HepG2 (cell line): ENCODE measurements around the gene PLD1. TPM values are rescaled to one million over a fixed set of nuclear protein-coding genes. Genes with fewer than 3 reads are reported as not detected.

Experiments
- ATAC-seq: fragments of 200-7000 bp; cut with Tn5 transposase; 3 replicates; pipeline ENCODE4 v1.9.1; 2020; ENCODE audit warnings: mild to moderate bottlenecking, moderate library complexity
- BruUV-seq: library from RNA; stranded (reverse); fragments of 400-500 nt; replicated peaks from 2 replicates; lab custom pipeline; 2021; lab: Mats Ljungman, UMichigan
- CTCF ChIA-PET: fragments of 300-600 bp; formaldehyde crosslinking; extraction: SDS; loops from one replicate; lab custom pipeline; 2021; ENCODE audit warnings: low total read pairs, inconsistent platforms, low intra/inter-chr PET ratio; lab: Yijun Ruan, JAX
- POLR2A ChIA-PET: fragments of 350-600 bp; sonication (Branson Sonifier 250); formaldehyde crosslinking; loops from one replicate; lab custom pipeline; 2020; ENCODE audit warnings: antibody characterized with exemption, inconsistent platforms; lab: Yijun Ruan, JAX
- DNase-seq: peaks from one replicate; pipeline ENCODE4 v3.0.0-alpha.2; 2015; ENCODE audit warnings: low spot score
- FAIRE-seq: peaks from 3 replicates; lab custom pipeline; 2011; peaks lifted over from hg19 to GRCh38; lab: Jason Lieb, UNC
- H2AFZ ChIP-seq: one replicate; pipeline ENCODE4 v1.6.1; 2011; ENCODE audit warnings: low read length, inconsistent platforms
- H3K27ac ChIP-seq: fragments of 300-600 bp; 3 replicates; pipeline ENCODE4 v1.8.0; 2011; ENCODE audit warnings: mixed run types, mild to moderate bottlenecking, mixed read lengths, low read length, inconsistent platforms; ENCODE audit not compliant: insufficient read depth; ENCODE audit errors: extremely low read length
- H3K27me3 ChIP-seq, 2 experiments: fragments of 200-600 bp in 1 of 2; 2 replicates in 1 of 2; 3 replicates in 1 of 2; pipeline versions ENCODE4 v1.6.0 to v1.8.0; 2011; ENCODE audit warnings: low read length in 2 of 2, mild to moderate bottlenecking in 2 of 2, moderate library complexity in 2 of 2, inconsistent platforms in 1 of 2; ENCODE audit not compliant: insufficient read depth in 2 of 2, control insufficient read depth in 1 of 2
- H3K36me3 ChIP-seq, 2 experiments: fragments of 200-600 bp in 1 of 2; replicated peaks in 1 of 2; 2 replicates in 1 of 2; 3 replicates in 1 of 2; pipeline versions ENCODE4 v1.5.1 to v1.8.0; 2011; ENCODE audit warnings: low read length in 2 of 2, inconsistent platforms in 1 of 2; ENCODE audit not compliant: insufficient read depth in 2 of 2, control insufficient read depth in 1 of 2
- H3K4me1 ChIP-seq: 2 replicates; pipeline ENCODE4 v1.5.1; 2012; ENCODE audit warnings: low read length, inconsistent platforms; ENCODE audit not compliant: insufficient read depth
- H3K4me2 ChIP-seq: 2 replicates; pipeline ENCODE4 v1.6.0; 2011; ENCODE audit warnings: low read depth, low read length, inconsistent platforms
- H3K4me3 ChIP-seq, 3 experiments: fragments of 200-600 bp in 1 of 3; sonication (generic), shearing (Covaris generic) in 1 of 3; replicated peaks in 1 of 3; 2 replicates each; pipeline ENCODE4 v1.5.1; 2011 to 2016; ENCODE audit warnings: low read length in 3 of 3, inconsistent platforms in 2 of 3, low read depth in 2 of 3, mild to moderate bottlenecking in 2 of 3, control low read depth in 1 of 3, mixed read lengths in 1 of 3; ENCODE audit not compliant: insufficient read depth in 1 of 3
- H3K79me2 ChIP-seq: one replicate; pipeline ENCODE4 v1.6.1; 2011; ENCODE audit warnings: low read length, inconsistent platforms; ENCODE audit not compliant: insufficient read depth
- H3K9ac ChIP-seq: 2 replicates; pipeline ENCODE4 v1.6.0; 2011; ENCODE audit warnings: mild to moderate bottlenecking, low read depth, low read length, inconsistent platforms; ENCODE audit not compliant: insufficient read depth
- H3K9me3 ChIP-seq: 2 replicates; pipeline ENCODE4 v1.5.1; 2012; ENCODE audit warnings: mild to moderate bottlenecking, low read length
- H4K20me1 ChIP-seq: 2 replicates; pipeline ENCODE4 v1.6.0; 2011; ENCODE audit warnings: inconsistent platforms, mild to moderate bottlenecking, low read length, moderate library complexity; ENCODE audit not compliant: insufficient read depth
- ATM ChIP-seq: fragments of 450-650 bp; IDR thresholded peaks from 2 replicates; pipeline ENCODE4 v1.7.1; 2017; ENCODE audit warnings: mild to moderate bottlenecking, borderline replicate concordance
- ZBTB44 ChIP-seq: sonication (generic); formaldehyde crosslinking; IDR thresholded peaks from 2 replicates; pipeline ENCODE4 v1.4.0; 2020; ENCODE audit warnings: missing genetic modification reagents
- ZNF121 ChIP-seq: sonication (generic); formaldehyde crosslinking; IDR thresholded peaks from 2 replicates; pipeline ENCODE4 v1.5.0; 2020; ENCODE audit warnings: mild to moderate bottlenecking, missing genetic modification reagents
- ZNF17 ChIP-seq: sonication (generic); formaldehyde crosslinking; IDR thresholded peaks from 2 replicates; pipeline ENCODE4 v1.5.0; 2020; ENCODE audit warnings: mild to moderate bottlenecking, missing genetic modification reagents
- ZNF333 ChIP-seq: sonication (generic); formaldehyde crosslinking; IDR thresholded peaks from 2 replicates; pipeline ENCODE4 v1.4.0; 2020; ENCODE audit warnings: mild to moderate bottlenecking, missing genetic modification reagents, borderline replicate concordance
- WGBS: methylation state at CpG from one replicate; pipeline ENCODE4 v1.1.6; 2017; ENCODE audit warnings: low lambda C conversion rate; 5-methylcytosine and 5-hydroxymethylcytosine counted together
- in situ Hi-C: cut with HindIII; loops from 2 replicates; pipeline ENCODE4 v1.10.0; 2017; ENCODE audit warnings: low pct_unique_long_range_greater_than_20kb; ENCODE audit not compliant: extremely low pct_ligation_motif_present
- intact Hi-C: fragments of 100-400 bp; cut with micrococcal nuclease; formaldehyde crosslinking; loops from one replicate; pipeline ENCODE4 v1.10.0; 2022; ENCODE audit not compliant: unreplicated experiment
- polyA plus RNA-seq, 8 experiments: library from polyadenylated mRNA; depleted of rRNA in 3 of 8; stranded (reverse) in 7 of 8; unstranded in 1 of 8; fragments of >200 nt; fragmentation: Illumina TruSeq in 4 of 8; extraction: Trizol in 4 of 8; gene quantifications; 2 replicates each; pipeline versions ENCODE4 v1.2.1 to v1.2.3, GENCODE V29; 2011 to 2016; ENCODE audit warnings: low read depth in 4 of 8, missing spikeins in 1 of 8, mixed read lengths in 1 of 8; ENCODE audit not compliant: insufficient read depth in 1 of 8
- total RNA-seq, 5 experiments: library from RNA; depleted of rRNA; stranded (reverse); fragments of >200 nt; fragmentation: Illumina TruSeq; extraction: Trizol; gene quantifications; 2 replicates each; pipeline ENCODE4 v1.2.3, GENCODE V29; 2016; ENCODE audit warnings: low read depth in 1 of 5
- TF ChIP-seq, protein P1 (sequence below): sonication (generic); formaldehyde crosslinking; IDR thresholded peaks from 2 replicates; pipeline ENCODE4 v1.4.0; 2020; ENCODE audit warnings: missing genetic modification reagents

The PLD1 gene
- total and polyA plus RNA-seq, 2 of the 13 experiments (the other 11 are each of a cell fraction or from before 2014, with no cell fraction given), result 27.1 to 59.4 TPM

DNA sequence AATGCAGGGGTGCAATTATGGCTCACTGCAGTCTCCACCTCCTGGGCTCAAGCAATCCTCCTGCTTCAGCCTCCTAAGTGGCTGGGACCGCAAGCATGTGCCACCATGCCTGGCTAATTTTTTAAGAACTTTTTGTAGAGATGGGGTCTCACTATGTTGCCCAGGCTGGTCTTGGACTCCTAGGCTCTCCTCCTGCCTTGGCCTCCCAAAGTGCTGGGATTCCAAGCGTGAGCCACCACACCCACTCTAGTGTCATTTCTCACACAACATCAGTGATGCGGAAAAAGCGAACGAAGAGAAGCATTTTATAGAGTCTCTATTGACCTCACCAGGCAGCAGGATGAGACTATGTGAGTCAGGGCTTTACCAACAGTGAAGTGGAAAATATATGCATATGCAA is 137.7 kb downstream of the PLD1 start:
- POLR2A ChIA-PET, result no interaction called here
- ATAC-seq (no peak), DNase-seq (no peak), FAIRE-seq (no peak)
- Histone ChIP-seq H3K4me2 (no peak overlapping the region), H3K27me3 (no peaks in the 10 kb centered on the region), H3K9me3 (no peaks in the 10 kb centered on the region), H4K20me1 (no peaks in the 10 kb centered on the region), H3K27ac (no peak overlapping the region), H3K9ac (no peak overlapping the region), H3K4me1 (peaks cover 7% of the 10 kb centered on the region), H2AFZ (no peak overlapping the region), H3K36me3 (peaks cover 21 to 49% of the 10 kb centered on the region in 2 experiments), H3K79me2 (no peaks in the 10 kb centered on the region), H3K4me3 (no peak overlapping the region)
- no TSS peak for BruUV-seq
- CTCF ChIA-PET, result no interaction called here
- in situ Hi-C loops, result no loop called here
- TF ChIP-seq ZNF17 (CRISPR knock-in tag), result no peak
- TF ChIP-seq ATM, result no peak
- peak; percentile 72 for TF ChIP-seq ZNF121 (CRISPR knock-in tag)
- TF ChIP-seq ZNF333 (CRISPR knock-in tag), result no peak
- TF ChIP-seq, protein P1, sequence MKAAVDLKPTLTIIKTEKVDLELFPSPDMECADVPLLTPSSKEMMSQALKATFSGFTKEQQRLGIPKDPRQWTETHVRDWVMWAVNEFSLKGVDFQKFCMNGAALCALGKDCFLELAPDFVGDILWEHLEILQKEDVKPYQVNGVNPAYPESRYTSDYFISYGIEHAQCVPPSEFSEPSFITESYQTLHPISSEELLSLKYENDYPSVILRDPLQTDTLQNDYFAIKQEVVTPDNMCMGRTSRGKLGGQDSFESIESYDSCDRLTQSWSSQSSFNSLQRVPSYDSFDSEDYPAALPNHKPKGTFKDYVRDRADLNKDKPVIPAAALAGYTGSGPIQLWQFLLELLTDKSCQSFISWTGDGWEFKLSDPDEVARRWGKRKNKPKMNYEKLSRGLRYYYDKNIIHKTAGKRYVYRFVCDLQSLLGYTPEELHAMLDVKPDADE (CRISPR knock-in tag), result no peak
- TF ChIP-seq ZBTB44 (CRISPR knock-in tag), result no peak
- WGBS, result 95% methylated on average over 5 of the region's 5 CpGs
- intact Hi-C loops, result no loop called here
